ENCODE measurements around the gene DND1.

DND1 gene

GRCh38 chr5:140690376-140690932, 17.1 kb upstream of the DND1 start:
- DNase-seq (ENCODE audit: low read depth) = no peak
- no peak for TF ChIP-seq CTCF (IDR thresholded peaks at IDR 0.05; ENCODE audit: control insufficient read depth, insufficient read depth, low read depth, low read length, missing control alignments)
- peak overlapping the region; percentile 85 for H3K4me3 ChIP-seq (ENCODE audit: control insufficient read depth, low read depth, low read length)

GRCh38 chr5:140678993-140679392, 5.6 kb upstream of the DND1 start:
- TF ChIP-seq CTCF (IDR thresholded peaks at IDR 0.05; ENCODE audit: control insufficient read depth, insufficient read depth, low read depth, low read length, missing control alignments) = no peak
- H3K4me3 ChIP-seq (ENCODE audit: control insufficient read depth, low read depth, low read length) = no peak overlapping the region
- no peak for DNase-seq (ENCODE audit: low read depth)

DNA sequence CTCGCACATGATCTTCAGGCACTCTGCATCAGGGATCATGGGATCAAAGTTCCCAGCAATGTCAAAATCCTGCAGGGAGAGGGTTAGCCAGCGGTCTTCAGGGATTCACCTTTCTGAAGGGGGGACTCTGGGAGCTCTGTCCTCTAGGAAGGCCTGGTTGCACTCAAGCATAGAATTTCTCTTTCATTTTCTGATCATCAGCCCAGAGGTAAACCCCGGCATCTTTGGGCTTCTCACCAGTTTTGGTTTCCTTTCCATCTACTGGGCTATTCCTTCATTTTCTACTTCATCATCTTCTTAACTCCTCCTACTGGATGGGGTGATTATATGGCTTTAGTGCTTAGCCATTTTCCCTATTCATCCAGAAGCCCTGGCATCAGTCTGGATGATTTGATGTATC, 4.6 kb upstream of the DND1 start:
- TF ChIP-seq CTCF (IDR thresholded peaks at IDR 0.05; ENCODE audit: control insufficient read depth, insufficient read depth, low read depth, low read length, missing control alignments) = no peak
- no peak for DNase-seq (ENCODE audit: low read depth)
- no peak overlapping the region for H3K4me3 ChIP-seq (ENCODE audit: control insufficient read depth, low read depth, low read length)

DNA sequence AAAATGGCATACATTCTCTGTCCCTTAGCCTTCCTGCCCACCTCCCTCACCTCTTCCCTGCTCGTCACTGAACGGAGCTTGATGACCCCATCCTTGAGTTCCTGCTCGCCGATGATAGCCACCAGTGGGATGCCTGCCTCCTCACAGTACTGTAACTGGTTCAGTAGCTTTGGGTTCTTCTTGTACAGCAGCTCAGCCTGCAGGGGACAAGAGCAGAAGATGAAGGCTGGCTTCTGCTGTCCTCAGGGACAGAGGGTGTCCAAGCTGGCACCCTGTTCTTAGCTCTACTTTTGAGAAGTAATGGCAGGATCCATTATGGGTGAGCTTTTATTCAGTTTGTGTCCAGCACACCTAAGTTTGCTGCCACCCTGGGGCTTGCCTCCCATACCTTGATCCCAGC, 1.3 kb upstream of the DND1 start:
- DNase-seq (ENCODE audit: low read depth) = no peak
- no peak for TF ChIP-seq CTCF (IDR thresholded peaks at IDR 0.05; ENCODE audit: control insufficient read depth, insufficient read depth, low read depth, low read length, missing control alignments)
- H3K4me3 ChIP-seq (ENCODE audit: control insufficient read depth, low read depth, low read length) = no peak overlapping the region

- TF ChIP-seq CTCF (IDR thresholded peaks at IDR 0.05; ENCODE audit: control insufficient read depth, insufficient read depth, low read depth, low read length, missing control alignments) = no peak
Observed at GRCh38 chr5:140674211-140674610, 835 bp upstream of the DND1 start.

DNA sequence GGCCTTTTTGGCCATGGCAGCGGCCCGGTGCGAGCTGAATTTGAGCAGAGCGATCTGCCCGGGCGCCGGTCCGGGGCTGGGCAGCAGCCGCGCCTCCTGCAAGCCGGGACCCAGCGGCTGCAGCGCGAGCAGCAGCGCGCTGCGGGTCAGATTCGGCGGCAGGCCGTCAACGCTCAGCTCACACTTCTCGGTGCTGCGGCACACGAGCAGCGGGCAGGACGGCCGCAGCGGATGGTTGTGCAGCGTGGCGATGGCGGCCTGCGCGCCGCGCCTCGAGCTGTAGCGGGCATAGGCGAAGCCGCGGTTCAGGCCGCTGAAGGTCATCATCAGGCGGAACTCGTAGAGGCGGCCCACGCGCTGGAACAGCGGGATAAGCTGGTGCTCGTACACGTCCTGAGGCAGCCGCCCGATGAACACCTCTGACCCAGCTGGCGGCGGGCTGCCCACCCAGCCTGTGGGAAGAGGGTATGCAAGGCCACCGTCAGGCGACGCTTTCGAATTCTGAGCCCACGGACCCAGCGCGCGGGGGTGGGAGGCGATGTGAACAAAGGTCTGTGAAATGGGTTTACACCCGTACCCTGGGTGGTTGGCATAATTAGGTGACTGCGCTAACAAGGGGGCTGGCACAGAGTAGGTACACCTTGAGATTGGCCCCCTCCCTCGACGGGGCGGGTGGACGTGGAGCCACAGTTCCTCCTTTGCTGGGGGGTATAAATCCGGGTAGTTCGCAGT, 755 bp downstream of the DND1 start:
- no peak for TF ChIP-seq CTCF (IDR thresholded peaks at IDR 0.05; ENCODE audit: control insufficient read depth, insufficient read depth, low read depth, low read length, missing control alignments)
- no peak for DNase-seq (ENCODE audit: low read depth)
- H3K4me3 ChIP-seq (ENCODE audit: control insufficient read depth, low read depth, low read length) = no peak overlapping the region

More at GRCh38 chr5:140674211-140674610, 835 bp upstream of the DND1 start:
- no peak overlapping the region for H3K4me3 ChIP-seq (ENCODE audit: control insufficient read depth, low read depth, low read length)
- DNase-seq (ENCODE audit: low read depth) = no peak

Measured in AG09309 (cell line).